ENCODE measurements around the gene DSCAM.

DSCAM gene

GRCh38 chr21:40829791-40830190, 17.2 kb downstream of the DSCAM start:
- no peak overlapping the region for H3K4me3 ChIP-seq (replicated peaks in 1 of 2; ENCODE audit: low read depth in 2 of 2, low read length in 2 of 2)
- DNase-seq (ENCODE audit: low read depth in 2 of 2): no peak
- no peak for TF ChIP-seq CTCF (IDR thresholded peaks at IDR 0.05; ENCODE audit: low read depth, low read length)

DNA sequence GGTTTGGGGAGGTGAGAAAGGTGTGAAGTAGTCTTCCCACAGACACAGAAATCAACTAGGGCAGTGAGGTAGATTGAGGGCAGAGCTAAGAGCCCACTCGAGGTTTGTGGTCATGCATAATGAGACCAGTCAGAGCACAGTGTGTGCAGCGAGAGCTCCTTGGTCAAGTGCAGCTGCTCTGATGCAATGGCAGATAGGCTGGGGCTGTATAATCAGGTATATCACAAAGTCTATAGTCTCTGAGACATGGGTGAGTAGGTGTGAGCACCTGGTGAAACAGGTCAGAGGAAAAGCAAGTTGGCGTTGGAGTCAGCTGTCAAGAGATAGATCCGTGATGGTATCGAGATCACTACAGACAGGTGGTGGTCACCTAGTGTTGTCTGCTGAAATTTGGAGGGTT, 17.6 kb downstream of the DSCAM start:
- H3K4me3 ChIP-seq (replicated peaks in 1 of 2; ENCODE audit: low read depth in 2 of 2, low read length in 2 of 2): no peak overlapping the region
- DNase-seq (ENCODE audit: low read depth in 2 of 2): no peak
- TF ChIP-seq CTCF (IDR thresholded peaks at IDR 0.05; ENCODE audit: low read depth, low read length): no peak

DNA sequence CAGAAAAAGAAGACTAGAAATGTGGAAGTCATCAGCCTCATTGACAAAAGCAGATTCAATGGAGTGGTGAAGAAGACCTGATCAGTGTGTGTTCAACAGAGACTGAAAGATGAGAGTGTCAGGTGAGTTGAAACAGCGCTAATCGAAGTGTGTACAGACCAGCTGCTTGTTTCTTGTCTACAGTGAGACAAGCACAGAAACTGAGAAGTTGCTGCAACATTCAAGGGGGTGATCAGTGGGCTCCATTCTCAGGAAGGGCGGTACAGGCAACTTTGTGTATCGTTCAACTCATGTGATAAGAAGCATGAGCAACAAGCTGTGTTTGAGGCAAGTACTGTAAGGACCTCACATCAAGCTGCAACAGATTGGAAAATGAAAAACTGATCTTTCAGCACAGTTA, 19.4 kb downstream of the DSCAM start:
- DNase-seq (ENCODE audit: low read depth in 2 of 2): no peak
- TF ChIP-seq CTCF (IDR thresholded peaks at IDR 0.05; ENCODE audit: low read depth, low read length): no peak
- no peak overlapping the region for H3K4me3 ChIP-seq (replicated peaks in 1 of 2; ENCODE audit: low read depth in 2 of 2, low read length in 2 of 2)

DNA sequence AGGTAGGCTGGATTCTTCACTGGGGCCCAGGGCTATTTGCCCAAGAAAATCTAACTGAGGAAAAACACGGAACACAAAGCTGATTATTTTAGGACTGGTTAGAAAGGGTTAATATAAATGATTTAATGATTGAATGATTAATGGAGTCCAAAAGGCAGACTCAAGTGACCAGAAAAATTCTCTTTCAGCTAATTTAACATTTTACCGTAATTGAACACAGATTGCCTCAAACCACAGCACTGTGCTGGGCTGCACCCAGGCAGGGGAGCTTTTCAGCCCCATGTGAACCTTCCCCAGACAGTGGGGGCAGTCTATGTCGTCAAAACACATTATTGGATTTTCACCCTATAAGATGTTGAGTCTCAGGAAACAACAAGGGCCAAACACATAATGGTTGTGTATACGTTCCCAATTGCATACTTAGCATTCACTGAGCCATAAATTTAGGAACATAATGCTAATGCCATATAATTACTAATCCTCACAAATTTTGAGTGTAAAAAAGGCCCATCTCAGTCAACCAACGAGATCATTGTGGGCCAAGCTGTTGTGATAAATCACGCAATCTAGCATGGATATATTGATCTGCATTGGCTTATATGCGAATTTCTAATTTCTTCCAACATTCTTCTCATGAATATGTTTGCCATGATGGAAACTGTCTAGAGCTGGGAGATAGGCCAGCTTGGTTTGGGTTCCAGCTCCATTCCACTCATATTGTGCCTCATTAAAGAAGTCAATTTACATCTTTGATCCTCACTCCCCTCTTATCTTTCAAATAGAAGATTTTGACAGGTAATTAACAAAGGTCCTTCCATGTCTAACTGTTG, 27.7 kb downstream of the DSCAM start:
- no peak overlapping the region for H3K4me3 ChIP-seq (replicated peaks in 1 of 2; ENCODE audit: low read depth in 2 of 2, low read length in 2 of 2)
- DNase-seq (ENCODE audit: low read depth in 2 of 2): no peak
- no peak for TF ChIP-seq CTCF (IDR thresholded peaks at IDR 0.05; ENCODE audit: low read depth, low read length)

- no peak for DNase-seq (ENCODE audit: low read depth in 2 of 2)
- no peak overlapping the region for H3K4me3 ChIP-seq (replicated peaks in 1 of 2; ENCODE audit: low read depth in 2 of 2, low read length in 2 of 2)
- TF ChIP-seq CTCF (IDR thresholded peaks at IDR 0.05; ENCODE audit: low read depth, low read length): no peak
Measured at GRCh38 chr21:40813918-40814317, 33.0 kb downstream of the DSCAM start.

GRCh38 chr21:40809673-40810197, 37.2 kb downstream of the DSCAM start:
- TF ChIP-seq CTCF (IDR thresholded peaks at IDR 0.05; ENCODE audit: low read depth, low read length): no peak
- H3K4me3 ChIP-seq (replicated peaks in 1 of 2; ENCODE audit: low read depth in 2 of 2, low read length in 2 of 2): no peak overlapping the region
- no peak for DNase-seq (ENCODE audit: low read depth in 2 of 2)
